GM21381 (cell line): ENCODE data around the gene CRYBG3.
A peak's percentile ranks its signal among the peaks of the same experiment; 100 is the strongest.
"Not testable (repeated sequence)": the region's sequence is repeated elsewhere in the genome, so short reads cannot be mapped to it uniquely, and the experiment has no call there.

ENCODE experiments used
- ATAC-seq: cut with Tn5 transposase; IDR thresholded peaks from one replicate; pipeline ENCODE4 v1.9.1; 2021; ENCODE audit warnings: mild to moderate bottlenecking, moderate library complexity; ENCODE audit not compliant: unreplicated experiment

CRYBG3 gene

GRCh38 chr3:97895216-97895615, 73.4 kb downstream of the CRYBG3 start:
- peak; percentile 73 for ATAC-seq

GRCh38 chr3:97896129-97896528, 74.3 kb downstream of the CRYBG3 start:
- ATAC-seq = no peak

GRCh38 chr3:97896547-97896946, 74.7 kb downstream of the CRYBG3 start:
- no peak for ATAC-seq

- ATAC-seq = no peak
Observed at GRCh38 chr3:97899331-97899730, 77.5 kb downstream of the CRYBG3 start.

GRCh38 chr3:97901313-97902248, 79.8 kb downstream of the CRYBG3 start:
- ATAC-seq = no peak

GRCh38 chr3:97909830-97910229, 88.0 kb downstream of the CRYBG3 start:
- not testable (repeated sequence) for ATAC-seq

GRCh38 chr3:97910236-97910831, 88.5 kb downstream of the CRYBG3 start:
- ATAC-seq = not testable (repeated sequence)

GRCh38 chr3:97910931-97911351, 89.1 kb downstream of the CRYBG3 start:
- no peak for ATAC-seq

- ATAC-seq = no peak
Observed at GRCh38 chr3:97911459-97911858, 89.6 kb downstream of the CRYBG3 start.

- ATAC-seq = no peak
Observed at GRCh38 chr3:97914388-97914787, 92.6 kb downstream of the CRYBG3 start.

GRCh38 chr3:97916576-97916975, 94.8 kb downstream of the CRYBG3 start:
- ATAC-seq = no peak

GRCh38 chr3:97917813-97918536, 96.2 kb downstream of the CRYBG3 start:
- no peak for ATAC-seq

GRCh38 chr3:97927704-97928103, 105.9 kb downstream of the CRYBG3 start:
- ATAC-seq = no peak

- no peak for ATAC-seq
Observed at GRCh38 chr3:97928986-97929385, 107.2 kb downstream of the CRYBG3 start.

GRCh38 chr3:97930018-97930417, 108.2 kb downstream of the CRYBG3 start:
- ATAC-seq = no peak

- no peak for ATAC-seq
Observed at GRCh38 chr3:97931218-97931617, 109.4 kb downstream of the CRYBG3 start.

- no peak for ATAC-seq
Observed at GRCh38 chr3:97932387-97932801, 110.6 kb downstream of the CRYBG3 start.

- no peak for ATAC-seq
Observed at GRCh38 chr3:97934980-97935695, 113.3 kb downstream of the CRYBG3 start.

- no peak for ATAC-seq
Observed at GRCh38 chr3:97935842-97936241, 114.0 kb downstream of the CRYBG3 start.

- ATAC-seq = no peak
Observed at GRCh38 chr3:97937205-97937604, 115.4 kb downstream of the CRYBG3 start.

- ATAC-seq = no peak
Observed at GRCh38 chr3:97938444-97938843, 116.6 kb downstream of the CRYBG3 start.
